HG03108 (cell line): Measurements from ENCODE around the gene POLD2.
"Not testable (repeated sequence)": the region's sequence is repeated elsewhere in the genome, so short reads cannot be mapped to it uniquely, and the experiment has no call there.

Experiments used
- ATAC-seq: cut with Tn5 transposase; IDR thresholded peaks from one replicate; pipeline ENCODE4 v1.9.1; 2021; ENCODE audit warnings: moderate library complexity; ENCODE audit not compliant: unreplicated experiment

POLD2 gene

GRCh38 chr7:44139311-44140010, 16.1 kb upstream of the POLD2 start:
- no peak for ATAC-seq

DNA sequence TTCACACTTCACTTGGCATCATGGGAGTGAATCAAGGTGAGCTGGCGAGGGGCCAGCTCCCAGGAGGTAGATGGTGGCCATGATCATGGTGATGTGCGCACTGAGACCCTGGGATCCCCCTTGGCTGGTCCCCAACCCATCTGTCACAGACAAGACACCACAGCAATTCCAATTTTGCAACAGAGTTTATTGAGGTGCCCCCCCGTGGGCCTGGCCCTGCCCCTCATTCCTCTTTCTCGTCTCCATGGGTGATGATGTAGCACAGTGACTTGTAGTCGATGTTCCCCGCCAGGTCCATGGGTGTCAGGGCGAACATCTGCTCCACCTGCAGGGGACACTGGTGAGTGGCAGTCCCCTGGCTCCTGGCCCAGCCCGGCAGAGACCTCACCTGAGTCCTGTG, 15.3 kb upstream of the POLD2 start:
- ATAC-seq = no peak

GRCh38 chr7:44136731-44137130, 13.4 kb upstream of the POLD2 start:
- ATAC-seq = no peak

DNA sequence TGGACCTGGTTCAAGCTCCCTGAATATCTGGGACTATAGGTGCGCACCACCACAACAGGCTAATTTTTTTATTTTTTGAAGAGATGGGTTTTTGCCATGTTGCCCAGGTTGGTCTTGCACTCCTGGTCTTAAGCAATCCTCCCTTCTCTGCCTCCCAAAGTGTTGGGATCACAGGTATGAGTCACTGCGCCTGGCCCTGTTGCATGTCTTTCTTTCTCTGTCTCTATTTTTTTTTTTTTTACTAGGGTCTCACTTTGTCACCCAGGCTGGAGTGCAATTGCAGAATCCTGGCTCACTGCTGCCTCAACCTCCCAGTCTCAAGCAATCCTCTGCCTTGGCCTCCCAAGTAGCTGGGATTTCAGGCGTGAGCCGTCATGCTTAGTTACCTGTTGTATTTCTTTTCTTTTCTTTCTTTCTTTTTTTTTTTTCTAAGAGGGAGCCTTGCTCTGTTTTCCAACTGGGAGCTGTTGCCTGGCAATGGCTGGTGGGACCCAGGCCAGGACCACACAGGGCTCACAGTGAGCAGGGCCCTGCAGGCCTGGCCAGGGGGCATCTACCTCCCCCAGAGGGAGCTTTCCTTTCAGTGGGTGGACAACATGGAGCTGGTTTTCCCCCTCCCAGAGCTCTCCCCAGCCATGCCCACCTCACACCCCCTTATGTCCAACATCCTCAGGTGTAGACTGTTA, 11.7 kb upstream of the POLD2 start:
- no peak for ATAC-seq

DNA sequence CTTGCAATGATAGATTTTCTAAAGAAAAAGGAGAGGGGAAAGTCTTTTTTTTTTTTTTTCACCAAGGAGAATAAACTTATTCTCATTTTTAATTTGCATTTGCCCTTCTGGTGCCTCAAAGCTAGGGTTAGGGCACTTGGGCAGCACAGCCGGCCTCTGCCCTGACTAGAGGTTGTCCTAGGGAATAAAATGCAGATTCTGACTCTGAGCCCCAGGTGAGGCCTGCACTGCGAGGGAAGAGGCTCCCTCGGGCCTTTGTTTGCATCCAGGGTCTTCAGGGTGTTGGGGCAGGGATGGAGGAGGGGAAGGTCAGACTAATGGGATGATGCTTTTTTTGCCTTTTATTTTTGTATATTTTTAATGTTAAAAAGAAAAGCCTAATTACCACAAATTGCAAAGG, 9.9 kb upstream of the POLD2 start:
- no peak for ATAC-seq

- ATAC-seq = no peak
These were observed 8.7 kb upstream of the POLD2 start for GRCh38 chr7:44132039-44132438.

- ATAC-seq = no peak
These were observed 8.1 kb upstream of the POLD2 start for GRCh38 chr7:44131173-44132029.

- no peak for ATAC-seq
These were observed 5.6 kb upstream of the POLD2 start for GRCh38 chr7:44128721-44129582.

DNA sequence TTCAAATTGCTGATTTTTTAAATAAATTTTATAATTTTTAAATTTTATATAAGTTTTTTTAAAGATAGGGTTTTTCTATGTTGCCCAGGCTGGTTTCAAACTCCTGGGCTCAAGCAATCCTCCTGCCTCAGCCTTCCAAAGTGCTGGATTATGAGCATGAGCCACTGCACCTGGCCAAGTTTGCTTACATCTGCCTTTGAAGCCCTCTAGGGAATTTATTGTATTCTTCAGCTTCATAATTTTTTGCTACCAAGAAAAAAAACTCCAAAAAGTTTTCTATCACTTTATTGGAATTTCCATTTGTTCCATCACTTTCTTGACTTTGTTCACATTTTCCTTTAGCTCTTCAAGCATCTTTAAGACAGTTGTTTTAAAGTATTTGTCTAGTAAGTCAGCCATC, 3.8 kb upstream of the POLD2 start:
- no peak for ATAC-seq

DNA sequence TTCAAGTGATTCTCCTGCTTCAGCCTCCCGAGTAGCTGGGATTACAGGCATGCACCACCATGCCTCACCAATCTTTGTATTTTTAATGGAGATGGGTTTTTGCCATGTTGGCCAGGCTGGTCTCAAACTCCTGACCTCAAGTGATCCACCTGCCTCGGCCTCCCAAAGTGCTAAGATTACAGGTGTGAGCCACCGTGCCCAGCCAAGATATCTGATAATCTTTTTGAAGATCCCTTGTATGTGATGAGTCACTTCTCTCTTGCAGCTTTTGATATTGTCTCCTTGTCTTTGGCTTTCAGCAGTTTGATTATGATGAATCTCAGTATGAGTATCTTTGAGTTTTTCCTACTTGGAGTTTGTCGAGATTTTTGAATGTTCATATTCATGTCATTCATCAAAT, 3.2 kb upstream of the POLD2 start:
- ATAC-seq = not testable (repeated sequence)

DNA sequence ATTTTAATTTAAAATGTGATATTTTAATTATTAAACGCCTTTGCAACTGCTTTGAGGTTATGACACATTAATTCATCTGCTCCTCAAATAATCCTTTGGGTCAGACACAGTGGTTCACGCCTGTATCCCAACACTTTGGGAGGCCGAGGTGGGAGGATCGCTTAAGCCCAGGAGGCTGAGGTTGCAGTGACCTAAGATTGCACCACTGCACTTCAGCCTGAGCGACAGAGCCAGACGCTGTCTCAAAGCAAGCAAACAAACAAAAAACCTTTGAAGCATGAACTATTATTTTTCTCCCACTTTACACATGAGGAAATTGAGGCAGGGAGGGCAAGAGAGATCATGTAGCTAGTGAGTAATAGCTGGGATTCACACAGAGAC, 1.5 kb upstream of the POLD2 start:
- no peak for ATAC-seq

DNA sequence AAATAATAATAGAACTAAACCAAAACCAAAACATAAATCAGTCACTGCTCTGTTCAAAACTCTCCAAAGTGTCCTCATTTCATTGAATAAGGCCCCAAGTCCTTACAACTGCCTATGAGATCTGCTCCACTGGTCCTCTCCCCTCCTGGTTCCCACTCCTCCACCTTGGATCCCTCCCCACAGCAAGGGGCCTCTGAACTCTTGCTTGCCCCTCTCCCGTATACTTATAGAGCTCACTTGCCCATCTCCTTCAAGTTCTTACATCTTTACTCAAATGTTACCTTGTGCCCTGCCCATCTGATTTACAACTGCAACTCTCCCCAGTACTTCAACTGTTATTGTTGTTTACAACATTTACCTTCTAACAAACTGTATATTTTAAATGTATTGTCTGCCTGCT, 819 bp downstream of the POLD2 start:
- no peak for ATAC-seq

GRCh38 chr7:44121761-44122420, 1.5 kb downstream of the POLD2 start:
- no peak for ATAC-seq

DNA sequence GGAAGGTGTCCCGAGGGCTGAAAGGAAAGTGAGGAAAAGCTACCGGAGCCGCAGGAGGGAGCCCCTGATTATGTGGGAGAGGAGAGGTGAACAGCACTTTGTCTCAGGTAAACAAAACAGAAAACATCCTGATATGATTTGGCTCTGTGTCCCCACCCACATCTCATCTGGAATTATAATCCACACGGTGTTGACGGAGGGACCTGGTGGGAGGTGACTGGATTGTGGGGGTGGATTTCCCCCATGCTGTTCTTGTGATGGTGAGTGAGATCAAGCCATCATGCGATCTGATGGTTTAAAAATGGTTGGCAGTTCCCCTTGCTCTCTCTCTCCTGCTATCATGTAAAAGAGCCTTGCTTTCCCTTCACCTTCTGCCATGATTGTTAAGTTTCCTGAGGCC, 3.0 kb downstream of the POLD2 start:
- no peak for ATAC-seq

DNA sequence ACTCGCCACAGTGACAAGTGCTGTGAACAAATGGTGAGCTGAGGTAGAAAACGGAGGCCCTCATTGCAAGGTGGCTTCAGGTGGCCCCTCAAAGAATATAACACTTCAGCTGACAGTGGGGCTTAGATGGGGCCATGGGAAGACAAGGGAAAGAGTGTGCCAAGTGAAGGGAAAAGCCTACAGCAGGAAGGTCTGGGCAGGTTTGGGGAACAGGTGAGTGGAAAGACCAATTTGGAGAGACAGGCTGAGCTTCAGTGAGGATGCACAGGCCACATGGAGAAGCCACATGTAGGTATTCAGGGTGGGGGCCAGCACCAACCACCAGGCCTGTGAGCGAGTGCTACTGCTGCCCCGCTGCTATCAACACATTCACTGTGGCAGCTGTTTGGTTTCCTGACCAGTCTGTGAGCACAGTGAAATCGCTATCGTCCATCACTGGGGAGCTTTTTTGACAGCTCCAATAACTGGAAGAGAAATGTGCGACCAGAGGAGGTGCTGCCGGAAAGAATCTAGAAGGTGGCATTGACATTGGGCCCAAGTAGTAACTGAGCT, 3.4 kb downstream of the POLD2 start:
- ATAC-seq = no peak

DNA sequence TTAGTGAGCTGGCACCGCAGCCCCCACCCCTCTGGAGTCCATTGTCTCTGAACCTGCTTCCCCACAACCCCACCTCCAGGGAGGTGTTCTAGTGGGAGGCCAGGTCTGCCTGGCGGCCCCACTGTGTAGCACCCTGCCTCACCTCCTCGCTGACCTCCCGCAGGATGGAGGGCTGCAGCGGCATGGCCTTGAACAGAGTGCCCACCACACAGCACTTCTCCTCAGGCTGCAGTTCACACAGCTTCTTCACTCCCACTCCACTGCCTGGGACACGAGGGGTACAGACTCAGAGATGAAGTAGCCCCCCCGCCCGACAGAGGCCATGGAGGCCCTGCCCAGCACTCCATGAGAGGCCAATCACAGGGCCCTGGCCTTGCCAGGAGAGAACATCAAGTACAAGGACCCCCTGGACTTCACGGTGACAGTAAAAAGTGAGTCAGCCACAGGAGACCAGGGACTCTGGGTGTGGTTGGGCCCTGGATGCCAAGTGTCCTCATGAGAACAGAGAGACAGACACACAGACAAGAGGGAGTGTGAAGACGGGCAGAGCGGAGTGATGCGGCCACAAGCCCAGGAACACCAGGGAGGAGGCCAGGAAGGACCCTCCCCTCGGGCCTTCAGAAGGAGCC, 5.4 kb downstream of the POLD2 start:
- no peak for ATAC-seq

DNA sequence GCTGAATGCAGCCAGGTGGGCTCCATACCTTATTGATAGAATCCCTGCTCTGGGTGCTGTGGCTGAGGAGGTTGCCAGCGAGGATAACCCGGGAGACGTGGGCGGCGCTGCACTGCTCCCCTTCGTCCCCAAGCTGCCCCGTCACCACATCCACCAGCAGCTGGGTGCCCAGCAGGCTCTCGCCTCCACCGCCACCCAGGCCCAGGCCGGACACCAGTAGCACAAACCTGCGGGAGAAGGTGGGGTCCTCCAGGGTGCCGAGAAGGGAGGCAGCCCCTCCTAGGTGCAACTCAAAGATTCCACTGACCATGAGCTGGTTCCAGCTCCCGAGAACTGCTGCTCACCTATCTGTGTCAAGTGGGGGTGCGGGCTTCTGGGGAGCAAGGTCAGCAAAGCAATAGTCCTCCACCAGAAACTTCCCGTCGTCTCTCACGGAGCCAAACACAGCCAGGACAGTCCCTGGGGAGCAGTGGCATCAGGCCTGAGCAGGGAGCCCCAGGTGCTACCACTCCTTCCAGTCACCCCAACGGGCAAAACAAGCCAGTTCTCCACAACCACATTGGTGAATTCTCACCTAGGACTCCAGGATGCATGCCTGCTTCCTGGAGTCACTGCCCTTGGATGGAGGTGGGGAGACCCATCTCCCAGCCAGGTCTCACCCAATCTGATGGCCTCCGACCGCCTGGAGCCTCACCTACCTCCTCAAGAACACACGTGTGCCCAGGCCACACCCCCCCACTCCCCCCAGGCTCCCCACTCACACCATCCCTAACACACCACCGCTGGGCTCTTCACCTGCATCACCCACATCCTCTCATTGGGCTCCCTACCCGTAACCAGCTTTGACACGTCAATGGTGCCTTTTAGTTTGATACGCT, 6.3 kb downstream of the POLD2 start:
- no peak for ATAC-seq

GRCh38 chr7:44116087-44116788, 7.1 kb downstream of the POLD2 start:
- no peak for ATAC-seq
